ENCODE measurements around the gene PELI3. TPM values are rescaled to one million over a fixed set of nuclear protein-coding genes. Genes with fewer than 3 reads are reported as not detected.
"Not testable (repeated sequence)": the region's sequence is repeated elsewhere in the genome, so short reads cannot be mapped to it uniquely, and the experiment has no call there.

PELI3 gene
- polyA plus RNA-seq, 3 donors: 4.1 to 4.7 (median 4.6) TPM

GRCh38 chr11:66443602-66444001 is 23.1 kb upstream of the PELI3 start:
- no peak for DNase-seq (ENCODE audit: low read depth in 3 of 3, low spot score in 2 of 3)

GRCh38 chr11:66447012-66447411 is 19.7 kb upstream of the PELI3 start:
- no peak for DNase-seq (ENCODE audit: low read depth in 3 of 3, low spot score in 2 of 3)

- DNase-seq (ENCODE audit: low read depth in 3 of 3, low spot score in 2 of 3): no peak
Observed at GRCh38 chr11:66448523-66448922, 18.2 kb upstream of the PELI3 start.

GRCh38 chr11:66450560-66450959 is 16.1 kb upstream of the PELI3 start:
- no peak for DNase-seq (ENCODE audit: low read depth in 3 of 3, low spot score in 2 of 3)

GRCh38 chr11:66451663-66452062 is 15.0 kb upstream of the PELI3 start:
- no peak for DNase-seq (ENCODE audit: low read depth in 3 of 3, low spot score in 2 of 3)

- DNase-seq (ENCODE audit: low read depth in 3 of 3, low spot score in 2 of 3): no peak
Observed at GRCh38 chr11:66454247-66454646, 12.5 kb upstream of the PELI3 start.

GRCh38 chr11:66454828-66455227 is 11.9 kb upstream of the PELI3 start:
- no peak for DNase-seq (ENCODE audit: low read depth in 3 of 3, low spot score in 2 of 3)

GRCh38 chr11:66457826-66458225 is 8.9 kb upstream of the PELI3 start:
- DNase-seq (ENCODE audit: low read depth in 3 of 3, low spot score in 2 of 3): no peak

GRCh38 chr11:66459138-66459778 is 7.4 kb upstream of the PELI3 start:
- no peak for DNase-seq (ENCODE audit: low read depth in 3 of 3, low spot score in 2 of 3)

GRCh38 chr11:66462010-66462409 is 4.7 kb upstream of the PELI3 start:
- DNase-seq (ENCODE audit: low read depth in 3 of 3, low spot score in 2 of 3): no peak

- DNase-seq (ENCODE audit: low read depth in 3 of 3, low spot score in 2 of 3): no peak
Observed at GRCh38 chr11:66462911-66463310, 3.8 kb upstream of the PELI3 start.

- not testable (repeated sequence) for DNase-seq (ENCODE audit: low read depth in 3 of 3, low spot score in 2 of 3)
Observed at GRCh38 chr11:66464116-66464515, 2.6 kb upstream of the PELI3 start.

GRCh38 chr11:66464916-66465315 is 1.8 kb upstream of the PELI3 start:
- DNase-seq (ENCODE audit: low read depth in 3 of 3, low spot score in 2 of 3): no peak

GRCh38 chr11:66465373-66466224 is 1.1 kb upstream of the PELI3 start:
- no peak for DNase-seq (ENCODE audit: low read depth in 3 of 3, low spot score in 2 of 3)

- DNase-seq (ENCODE audit: low read depth in 3 of 3, low spot score in 2 of 3): no peak
Observed at GRCh38 chr11:66467034-66467659, 442 bp downstream of the PELI3 start.

- DNase-seq (ENCODE audit: low read depth in 3 of 3, low spot score in 2 of 3): no peak
Observed at GRCh38 chr11:66467756-66468155, 1.1 kb downstream of the PELI3 start.

GRCh38 chr11:66468691-66469090 is 2.0 kb downstream of the PELI3 start:
- no peak for DNase-seq (ENCODE audit: low read depth in 3 of 3, low spot score in 2 of 3)

- no peak for DNase-seq (ENCODE audit: low read depth in 3 of 3, low spot score in 2 of 3)
Observed at GRCh38 chr11:66469441-66469840, 2.7 kb downstream of the PELI3 start.

GRCh38 chr11:66470015-66470414 is 3.3 kb downstream of the PELI3 start:
- DNase-seq (ENCODE audit: low read depth in 3 of 3, low spot score in 2 of 3): no peak

- DNase-seq (ENCODE audit: low read depth in 3 of 3, low spot score in 2 of 3): no peak
Observed at GRCh38 chr11:66471142-66471541, 4.4 kb downstream of the PELI3 start.

- no peak for DNase-seq (ENCODE audit: low read depth in 3 of 3, low spot score in 2 of 3)
Observed at GRCh38 chr11:66472054-66472453, 5.3 kb downstream of the PELI3 start.

GRCh38 chr11:66473167-66473566 is 6.5 kb downstream of the PELI3 start:
- no peak for DNase-seq (ENCODE audit: low read depth in 3 of 3, low spot score in 2 of 3)
